Right atrium auricular region (tissue), 2 donors: ENCODE data around the gene ZNF784. TPM values are rescaled to one million over a fixed set of nuclear protein-coding genes. Genes with fewer than 3 reads are reported as not detected.

Source experiments
- DNase-seq: peaks from one replicate; pipeline ENCODE4 v3.0.0-alpha.2; 2019; ENCODE audit warnings: low spot score
- H3K27ac ChIP-seq, 2 donors: fragments of 200-600 bp; sonication (generic); 1 replicate in 1 of 2; 2 replicates in 1 of 2; pipeline ENCODE4 v1.5.1; 2016 to 2019
- H3K27me3 ChIP-seq, 2 donors: fragments of 200-600 bp; sonication (generic); one replicate each; pipeline versions ENCODE4 v1.5.1 to v1.6.0; 2017 to 2019
- H3K36me3 ChIP-seq: fragments of 200-600 bp; sonication (generic); one replicate; pipeline ENCODE4 v1.5.1; 2016
- H3K4me1 ChIP-seq, 2 donors: fragments of 200-600 bp; sonication (generic); one replicate each; pipeline versions ENCODE4 v1.5.1 to v1.6.0; 2017 to 2019
- H3K4me3 ChIP-seq, 2 donors: fragments of 200-600 bp; sonication (generic); 1 replicate in 1 of 2; 2 replicates in 1 of 2; pipeline ENCODE4 v1.5.1; 2017 to 2019; ENCODE audit warnings: mild to moderate bottlenecking in 1 of 2, moderate library complexity in 1 of 2
- H3K9me3 ChIP-seq, 2 donors: fragments of 200-600 bp; sonication (generic); one replicate each; pipeline ENCODE4 v1.5.1; 2019
- total RNA-seq, 2 donors: library from RNA; depleted of rRNA; stranded (reverse); fragments of >200 nt; gene quantifications; one replicate each; pipeline ENCODE4 v1.1.0, GENCODE V29; 2016
- TF ChIP-seq, protein P1 (sequence below), 2 donors: fragments of 200-600 bp; sonication (generic); IDR thresholded peaks; one replicate each; pipeline ENCODE4 v1.5.1; 2019; ENCODE audit warnings: antibody characterized with exemption in 2 of 2

ZNF784 gene
- total RNA-seq, 2 donors from 2014 or later, result 7.8 to 10.6 TPM

DNA sequence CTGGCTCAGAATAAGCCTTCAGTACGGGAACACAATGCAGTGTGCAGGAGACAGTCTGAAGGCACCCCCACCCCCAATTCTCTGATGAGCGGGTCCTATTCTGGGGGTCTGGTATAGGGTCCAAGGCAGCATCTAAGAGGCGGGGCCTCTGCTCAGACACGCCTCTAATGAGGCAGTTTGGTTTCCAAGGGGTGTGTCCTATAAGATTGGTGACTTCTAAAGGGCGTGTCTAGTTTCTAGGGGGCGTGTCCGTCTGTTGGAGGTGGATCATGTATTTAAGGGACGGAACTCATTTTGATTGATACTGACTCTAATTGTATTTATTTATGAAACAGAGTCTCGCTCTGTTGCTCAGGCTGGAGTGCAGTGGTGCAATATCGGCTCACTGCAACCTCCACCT lies 33.7 kb downstream of the ZNF784 start:
- H3K27ac ChIP-seq, result no peak overlapping the region
- peaks cover 15% of the 10 kb centered on the region for H3K36me3 ChIP-seq
- H3K9me3 ChIP-seq, result no peaks in the 10 kb centered on the region
- TF ChIP-seq, protein P1, sequence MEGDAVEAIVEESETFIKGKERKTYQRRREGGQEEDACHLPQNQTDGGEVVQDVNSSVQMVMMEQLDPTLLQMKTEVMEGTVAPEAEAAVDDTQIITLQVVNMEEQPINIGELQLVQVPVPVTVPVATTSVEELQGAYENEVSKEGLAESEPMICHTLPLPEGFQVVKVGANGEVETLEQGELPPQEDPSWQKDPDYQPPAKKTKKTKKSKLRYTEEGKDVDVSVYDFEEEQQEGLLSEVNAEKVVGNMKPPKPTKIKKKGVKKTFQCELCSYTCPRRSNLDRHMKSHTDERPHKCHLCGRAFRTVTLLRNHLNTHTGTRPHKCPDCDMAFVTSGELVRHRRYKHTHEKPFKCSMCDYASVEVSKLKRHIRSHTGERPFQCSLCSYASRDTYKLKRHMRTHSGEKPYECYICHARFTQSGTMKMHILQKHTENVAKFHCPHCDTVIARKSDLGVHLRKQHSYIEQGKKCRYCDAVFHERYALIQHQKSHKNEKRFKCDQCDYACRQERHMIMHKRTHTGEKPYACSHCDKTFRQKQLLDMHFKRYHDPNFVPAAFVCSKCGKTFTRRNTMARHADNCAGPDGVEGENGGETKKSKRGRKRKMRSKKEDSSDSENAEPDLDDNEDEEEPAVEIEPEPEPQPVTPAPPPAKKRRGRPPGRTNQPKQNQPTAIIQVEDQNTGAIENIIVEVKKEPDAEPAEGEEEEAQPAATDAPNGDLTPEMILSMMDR (IDR thresholded peaks at IDR 0.05), result no peak
- H3K27me3 ChIP-seq, result no peaks in the 10 kb centered on the region
- peaks cover 0 to 26% of the 10 kb centered on the region in 2 donors for H3K4me1 ChIP-seq
- H3K4me3 ChIP-seq, result no peak overlapping the region
- DNase-seq, result no peak

DNA sequence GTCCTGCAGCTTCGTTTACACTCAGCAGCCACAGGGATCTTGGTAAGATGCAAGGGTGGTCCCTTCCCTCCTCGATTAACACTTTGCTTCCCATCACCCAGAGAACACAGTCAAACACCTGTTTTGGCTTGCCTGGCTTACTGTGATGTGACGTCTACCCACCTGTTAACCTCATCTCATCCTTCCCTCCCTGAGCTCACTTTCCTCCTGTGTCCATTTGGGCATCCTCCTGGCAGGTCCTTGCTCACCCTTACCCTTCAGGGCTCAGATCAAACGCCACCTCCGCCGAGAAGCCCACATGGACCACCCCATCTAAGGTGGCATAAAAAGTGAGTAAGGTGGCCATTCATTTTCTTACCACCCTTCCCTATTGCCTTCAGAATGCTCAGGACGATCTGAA lies 34.3 kb downstream of the ZNF784 start:
- Histone ChIP-seq H3K4me3 (no peak overlapping the region), H3K27ac (no peak overlapping the region), H3K27me3 (no peaks in the 10 kb centered on the region), H3K4me1 (peaks cover 0 to 29% of the 10 kb centered on the region in 2 donors), H3K36me3 (peaks cover 10% of the 10 kb centered on the region), H3K9me3 (no peaks in the 10 kb centered on the region)
- DNase-seq, result no peak
- TF ChIP-seq, protein P1 (IDR thresholded peaks at IDR 0.05), result no peak

DNA sequence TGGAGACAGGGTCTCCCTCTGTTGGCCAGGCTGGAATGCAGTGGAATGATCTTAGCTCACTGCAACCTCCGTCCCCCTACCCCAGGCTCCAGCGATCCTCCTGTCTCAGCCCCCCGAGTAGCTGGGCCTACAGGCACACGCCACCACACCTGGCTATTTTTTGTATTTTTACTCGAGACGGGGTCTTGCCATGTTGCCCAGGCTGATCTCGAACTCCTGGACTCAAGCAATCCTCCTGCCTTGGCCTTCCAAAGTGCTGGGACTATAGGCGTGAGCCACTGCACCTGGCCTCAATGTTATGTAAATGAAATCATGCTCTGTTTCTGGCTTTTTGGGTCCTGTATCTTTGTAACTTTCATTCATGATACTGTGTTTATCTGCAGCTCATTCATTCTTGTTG lies 35.6 kb downstream of the ZNF784 start:
- Histone ChIP-seq H3K4me1 (peaks cover 0 to 29% of the 10 kb centered on the region in 2 donors), H3K27me3 (no peaks in the 10 kb centered on the region), H3K4me3 (no peak overlapping the region), H3K9me3 (no peaks in the 10 kb centered on the region), H3K27ac (no peak overlapping the region), H3K36me3 (peaks cover 9% of the 10 kb centered on the region)
- DNase-seq, result no peak
- TF ChIP-seq, protein P1 (IDR thresholded peaks at IDR 0.05), result no peak

DNA sequence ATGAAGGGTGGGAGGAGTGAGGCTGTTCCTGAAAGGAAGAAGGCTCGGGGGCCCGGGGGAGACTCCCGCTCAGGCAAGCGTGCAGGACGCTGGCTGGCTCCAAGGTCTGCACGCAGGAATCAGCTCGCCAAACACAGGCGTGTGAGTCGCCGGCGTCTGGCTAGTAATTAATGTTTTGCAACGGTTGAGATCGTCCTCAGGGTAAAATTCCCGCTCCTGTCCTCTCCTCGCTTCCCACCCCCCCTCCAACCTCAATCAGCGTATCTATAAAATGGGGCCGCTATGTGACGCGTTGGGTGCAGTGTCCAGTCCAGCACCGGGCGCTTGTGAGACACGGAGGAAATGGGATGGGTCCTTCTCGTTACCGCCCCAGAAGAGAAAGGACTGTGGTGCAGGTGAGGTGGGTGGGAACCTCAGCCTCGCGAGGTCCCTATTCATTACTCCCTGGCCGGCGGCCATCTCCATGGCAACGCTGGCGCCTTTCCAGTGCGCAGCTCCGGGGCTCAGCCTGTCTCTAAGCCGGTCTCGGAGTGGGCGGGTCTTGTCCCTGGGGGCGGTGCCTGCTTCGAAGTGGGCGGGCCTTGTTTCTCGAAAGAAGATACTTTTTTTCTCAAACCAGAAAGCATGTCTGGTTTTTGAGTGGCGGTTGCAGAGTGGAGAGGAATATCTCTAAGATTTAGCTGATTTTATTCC lies 37.2 kb downstream of the ZNF784 start:
- peak; percentile 91 for DNase-seq
- TF ChIP-seq, protein P1 (IDR thresholded peaks at IDR 0.05), result no peak
- H3K27ac ChIP-seq, result no peak overlapping the region
- H3K9me3 ChIP-seq, result no peaks in the 10 kb centered on the region
- peaks cover 6% of the 10 kb centered on the region for H3K36me3 ChIP-seq
- H3K4me3 ChIP-seq, result peak overlapping the region; percentile 18 to 48
- H3K27me3 ChIP-seq, result no peaks in the 10 kb centered on the region
- peaks cover 0 to 29% of the 10 kb centered on the region in 2 donors for H3K4me1 ChIP-seq

DNA sequence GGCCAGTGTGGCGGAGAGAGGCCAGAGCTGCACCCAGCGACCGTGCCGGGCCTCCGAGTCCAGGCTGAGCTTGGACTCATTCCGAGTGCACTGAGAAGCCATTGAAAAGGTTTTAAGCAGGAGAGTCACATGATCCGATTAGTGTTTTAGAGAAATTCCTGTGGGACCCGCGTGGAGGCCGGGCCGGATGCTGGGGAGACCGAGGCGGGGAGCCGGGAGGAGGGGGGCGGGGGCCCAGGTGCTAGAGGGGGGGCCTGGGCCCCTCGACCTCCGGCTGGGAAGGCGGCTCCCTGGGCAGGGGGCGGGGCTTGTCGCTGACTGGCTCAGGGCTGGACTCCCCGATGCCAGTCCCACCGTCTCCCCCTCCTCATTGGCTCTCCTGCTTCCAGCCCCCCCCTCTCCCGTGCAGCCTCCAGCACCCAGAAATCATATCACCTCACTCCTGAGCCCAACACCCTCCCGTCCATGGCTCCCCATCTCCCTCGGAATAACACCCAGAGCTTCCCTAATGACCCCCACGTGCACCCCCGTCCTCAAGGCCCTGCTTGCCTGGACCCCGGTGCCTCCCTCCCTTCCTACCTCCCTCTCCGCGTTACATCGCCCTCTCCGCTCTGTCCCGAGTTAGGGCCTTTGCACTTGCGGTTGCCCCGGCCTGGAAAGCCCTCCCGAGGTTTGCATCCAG lies 38.6 kb downstream of the ZNF784 start:
- H3K27me3 ChIP-seq, result no peaks in the 10 kb centered on the region
- peak overlapping the region; percentile 65 to 67 for H3K27ac ChIP-seq
- TF ChIP-seq, protein P1 (IDR thresholded peaks at IDR 0.05), result no peak
- H3K4me3 ChIP-seq, result peak overlapping the region; percentile 38 to 45
- no peaks in the 10 kb centered on the region for H3K9me3 ChIP-seq
- no peaks in the 10 kb centered on the region for H3K36me3 ChIP-seq
- peaks cover 0 to 41% of the 10 kb centered on the region in 2 donors for H3K4me1 ChIP-seq
- DNase-seq, result peak; percentile 61
